Measurements from ENCODE around the gene GJA10. TPM values are rescaled to one million over a fixed set of nuclear protein-coding genes. Genes with fewer than 3 reads are reported as not detected.

GJA10 gene
- total RNA-seq, 2 donors from 2014 or later, result not detected

GRCh38 chr6:89862273-89862672 is 32.0 kb upstream of the GJA10 start:
- 91 to 92% methylated on average over 5 of the region's 5 CpGs for WGBS, 2 donors
- Histone ChIP-seq H3K36me3 (replicated peaks in 1 of 2; ENCODE audit: insufficient read depth in 1 of 2, low read depth in 2 of 2) (peaks cover 0 to 27% of the 10 kb centered on the region in 2 donors), H3K4me1 (no peaks in the 10 kb centered on the region), H3K9me3 (no peaks in the 10 kb centered on the region), H3K4me3 (no peak overlapping the region), H3K27me3 (no peaks in the 10 kb centered on the region), H3K27ac (no peak overlapping the region)
- no peak for ATAC-seq
- intact Hi-C loops (cut with DNase I), result no loop called here
- TF ChIP-seq, protein P1, sequence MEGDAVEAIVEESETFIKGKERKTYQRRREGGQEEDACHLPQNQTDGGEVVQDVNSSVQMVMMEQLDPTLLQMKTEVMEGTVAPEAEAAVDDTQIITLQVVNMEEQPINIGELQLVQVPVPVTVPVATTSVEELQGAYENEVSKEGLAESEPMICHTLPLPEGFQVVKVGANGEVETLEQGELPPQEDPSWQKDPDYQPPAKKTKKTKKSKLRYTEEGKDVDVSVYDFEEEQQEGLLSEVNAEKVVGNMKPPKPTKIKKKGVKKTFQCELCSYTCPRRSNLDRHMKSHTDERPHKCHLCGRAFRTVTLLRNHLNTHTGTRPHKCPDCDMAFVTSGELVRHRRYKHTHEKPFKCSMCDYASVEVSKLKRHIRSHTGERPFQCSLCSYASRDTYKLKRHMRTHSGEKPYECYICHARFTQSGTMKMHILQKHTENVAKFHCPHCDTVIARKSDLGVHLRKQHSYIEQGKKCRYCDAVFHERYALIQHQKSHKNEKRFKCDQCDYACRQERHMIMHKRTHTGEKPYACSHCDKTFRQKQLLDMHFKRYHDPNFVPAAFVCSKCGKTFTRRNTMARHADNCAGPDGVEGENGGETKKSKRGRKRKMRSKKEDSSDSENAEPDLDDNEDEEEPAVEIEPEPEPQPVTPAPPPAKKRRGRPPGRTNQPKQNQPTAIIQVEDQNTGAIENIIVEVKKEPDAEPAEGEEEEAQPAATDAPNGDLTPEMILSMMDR (IDR thresholded peaks at IDR 0.05), result no peak
- TF ChIP-seq POLR2A (IDR thresholded peaks at IDR 0.05), result no peak
- DNase-seq, result no peak

DNA sequence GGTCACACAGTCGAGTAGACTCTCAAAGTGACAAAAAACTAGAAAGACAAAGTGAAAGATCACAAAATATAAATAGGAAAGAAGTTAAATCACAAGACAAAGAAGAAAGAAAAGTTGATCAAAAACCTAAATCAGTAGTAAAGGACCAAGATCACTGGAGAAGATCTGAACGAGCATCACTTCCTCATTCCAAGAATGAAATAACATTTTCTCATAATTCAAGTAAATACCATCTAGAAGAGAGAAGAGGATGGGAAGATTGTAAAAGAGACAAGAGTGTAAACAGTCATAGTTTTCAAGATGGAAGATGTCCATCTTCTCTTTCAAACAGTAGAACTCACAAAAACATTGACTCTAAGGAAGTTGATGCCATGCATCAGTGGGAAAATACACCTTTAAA is 31.6 kb upstream of the GJA10 start:
- WGBS, 2 donors, result 91 to 92% methylated on average over 2 of the region's 2 CpGs
- DNase-seq (no peak), ATAC-seq (no peak)
- intact Hi-C loops (cut with DNase I), result no loop called here
- Histone ChIP-seq H3K4me1 (no peaks in the 10 kb centered on the region), H3K4me3 (no peak overlapping the region), H3K27ac (no peak overlapping the region), H3K9me3 (no peaks in the 10 kb centered on the region), H3K36me3 (replicated peaks in 1 of 2; ENCODE audit: insufficient read depth in 1 of 2, low read depth in 2 of 2) (peaks cover 0 to 26% of the 10 kb centered on the region in 2 donors), H3K27me3 (no peaks in the 10 kb centered on the region)
- TF ChIP-seq POLR2A (IDR thresholded peaks at IDR 0.05), result no peak
- TF ChIP-seq, protein P1 (IDR thresholded peaks at IDR 0.05), result no peak

- Histone ChIP-seq H3K36me3 (replicated peaks in 1 of 2; ENCODE audit: insufficient read depth in 1 of 2, low read depth in 2 of 2) (peaks cover 0 to 17% of the 10 kb centered on the region in 2 donors), H3K4me1 (no peaks in the 10 kb centered on the region), H3K4me3 (no peak overlapping the region), H3K9me3 (no peaks in the 10 kb centered on the region), H3K27me3 (no peaks in the 10 kb centered on the region), H3K27ac (no peak overlapping the region)
- WGBS, 2 donors, result 94 to 96% methylated on average over 6 of the region's 6 CpGs
- TF ChIP-seq, protein P1 (IDR thresholded peaks at IDR 0.05), result no peak
- no peak for TF ChIP-seq POLR2A (IDR thresholded peaks at IDR 0.05)
- DNase-seq, result no peak
- intact Hi-C loops (cut with DNase I), result no loop called here
- ATAC-seq, result no peak
Measured at GRCh38 chr6:89866024-89866678, 28.1 kb upstream of the GJA10 start.

- no peaks in the 10 kb centered on the region for H3K4me1 ChIP-seq
- H3K27ac ChIP-seq, result no peak overlapping the region
- peaks cover 0 to 4% of the 10 kb centered on the region in 2 donors for H3K36me3 ChIP-seq (replicated peaks in 1 of 2; ENCODE audit: insufficient read depth in 1 of 2, low read depth in 2 of 2)
- DNase-seq, result no peak
- no peak overlapping the region for H3K4me3 ChIP-seq
- no peaks in the 10 kb centered on the region for H3K9me3 ChIP-seq
- no peak for TF ChIP-seq POLR2A (IDR thresholded peaks at IDR 0.05)
- intact Hi-C loops (cut with DNase I), result no loop called here
- no peak for ATAC-seq
- no peaks in the 10 kb centered on the region for H3K27me3 ChIP-seq
Measured at GRCh38 chr6:89873721-89874120, 20.5 kb upstream of the GJA10 start.

GRCh38 chr6:89874438-89874837 is 19.8 kb upstream of the GJA10 start:
- WGBS, 2 donors, result 84 to 89% methylated on average over 3 of the region's 3 CpGs
- ATAC-seq (no peak), DNase-seq (no peak)
- peaks cover 0 to 4% of the 10 kb centered on the region in 2 donors for H3K36me3 ChIP-seq (replicated peaks in 1 of 2; ENCODE audit: insufficient read depth in 1 of 2, low read depth in 2 of 2)
- no peak overlapping the region for H3K27ac ChIP-seq
- H3K4me3 ChIP-seq, result no peak overlapping the region
- no peaks in the 10 kb centered on the region for H3K4me1 ChIP-seq
- no peaks in the 10 kb centered on the region for H3K9me3 ChIP-seq
- TF ChIP-seq POLR2A (IDR thresholded peaks at IDR 0.05), result no peak
- TF ChIP-seq, protein P1 (IDR thresholded peaks at IDR 0.05), result no peak
- H3K27me3 ChIP-seq, result no peaks in the 10 kb centered on the region
- intact Hi-C loops (cut with DNase I), result no loop called here

Measured in body of pancreas (tissue), 4 donors.